Esophagus (tissue), 2 donors: ENCODE measurements around the gene DYRK4. TPM values are rescaled to one million over a fixed set of nuclear protein-coding genes. Genes with fewer than 3 reads are reported as not detected.
A peak's percentile ranks its signal among the peaks of the same experiment; 100 is the strongest.

Source experiments
- H3K27ac ChIP-seq, 2 donors: one replicate each; pipeline ENCODE4 v1.5.1; 2013; ENCODE audit warnings: low read depth in 2 of 2, mild to moderate bottlenecking in 2 of 2, inconsistent platforms in 1 of 2, low read length in 1 of 2, moderate library complexity in 1 of 2
- H3K27me3 ChIP-seq, 2 donors: one replicate each; pipeline ENCODE4 v1.6.1; 2013; ENCODE audit warnings: low read length in 2 of 2, control low read depth in 1 of 2, mild to moderate bottlenecking in 1 of 2; ENCODE audit not compliant: insufficient read depth in 2 of 2, control insufficient read depth in 1 of 2
- H3K36me3 ChIP-seq, 2 donors: one replicate each; pipeline ENCODE4 v1.6.1; 2013; ENCODE audit warnings: low read length in 1 of 2; ENCODE audit not compliant: control insufficient read depth in 2 of 2, insufficient read depth in 2 of 2
- H3K4me1 ChIP-seq, 2 donors: one replicate each; pipeline ENCODE4 v1.6.1; 2013; ENCODE audit warnings: low read length in 1 of 2; ENCODE audit not compliant: control insufficient read depth in 2 of 2, insufficient read depth in 2 of 2
- H3K4me3 ChIP-seq, 2 donors: one replicate each; pipeline ENCODE4 v1.5.1; 2013; ENCODE audit warnings: low read length in 2 of 2, mild to moderate bottlenecking in 2 of 2, low read depth in 1 of 2, moderate library complexity in 1 of 2
- H3K9me3 ChIP-seq, 2 donors: one replicate each; pipeline ENCODE4 v1.6.1; 2013; ENCODE audit warnings: mild to moderate bottlenecking in 2 of 2, low read depth in 1 of 2, low read length in 1 of 2, moderate library complexity in 1 of 2; ENCODE audit not compliant: control insufficient read depth in 2 of 2, insufficient read depth in 1 of 2
- WGBS, 2 donors: extraction: QIAGEN DNeasy Blood & Tissue Kit; methylation state at CpG; one replicate each; pipeline ENCODE4 v1.1.7; 2013; 5-methylcytosine and 5-hydroxymethylcytosine counted together
- polyA plus RNA-seq, 2 donors: library from polyadenylated mRNA; stranded (reverse); fragments of 200-250 nt; gene quantifications; one replicate each; pipeline ENCODE4 v1.2.3, GENCODE V29; 2013
- donor health status: healthy with polysubstance abuse.
- donor health status: Bipolar disorder and iron deficiency.

The DYRK4 gene
- polyA plus RNA-seq, 2 donors, result 27.1 to 34.7 TPM

- no peak overlapping the region for H3K27ac ChIP-seq
- H3K4me1 ChIP-seq, result no peaks in the 10 kb centered on the region
- H3K9me3 ChIP-seq, result no peaks in the 10 kb centered on the region
- no peaks in the 10 kb centered on the region for H3K36me3 ChIP-seq
- WGBS, 2 donors, result 82 to 90% methylated on average over 6 of the region's 6 CpGs
- H3K4me3 ChIP-seq, result no peak overlapping the region
- no peaks in the 10 kb centered on the region for H3K27me3 ChIP-seq
These were observed 81.7 kb downstream of the DYRK4 start for GRCh38 chr12:4643747-4644146.

- H3K9me3 ChIP-seq, result no peaks in the 10 kb centered on the region
- H3K4me1 ChIP-seq, result no peaks in the 10 kb centered on the region
- H3K36me3 ChIP-seq, result no peaks in the 10 kb centered on the region
- no peak overlapping the region for H3K27ac ChIP-seq
- 97% methylated on average over 1 of the region's 1 CpG for WGBS, 2 donors
- no peak overlapping the region for H3K4me3 ChIP-seq
- no peaks in the 10 kb centered on the region for H3K27me3 ChIP-seq
These were observed 83.0 kb downstream of the DYRK4 start for GRCh38 chr12:4645023-4645422.

GRCh38 chr12:4648104-4648500 lies 86.1 kb downstream of the DYRK4 start:
- H3K27me3 ChIP-seq, result no peaks in the 10 kb centered on the region

GRCh38 chr12:4648501-4649357 lies 86.7 kb downstream of the DYRK4 start, which contains the start of the genes AKAP3 and NDUFA9:
AKAP3 (minus strand) TSS chr12:4649051; CDS start chr12:4638196, 10,855 bp downstream.
NDUFA9 (plus strand) TSS chr12:4649114; CDS start chr12:4649127, 13 bp downstream.
- H3K27ac ChIP-seq, result peak within 1 kb of the TSS; percentile 77 to 92
- peak within 1 kb of the TSS; percentile 74 to 93 for H3K4me3 ChIP-seq
- H3K9me3 ChIP-seq, result no peaks in the 10 kb centered on the region
- H3K27me3 ChIP-seq, result no peaks in the 10 kb centered on the region
- H3K36me3 ChIP-seq, result no peaks in the 10 kb centered on the region
- 0 to 1% methylated on average over 39 of the region's 39 CpGs for WGBS, 2 donors
- H3K4me1 ChIP-seq, result no peaks in the 10 kb centered on the region

More at GRCh38 chr12:4648104-4648500, 86.1 kb downstream of the DYRK4 start:
- no peaks in the 10 kb centered on the region for H3K9me3 ChIP-seq
- no peaks in the 10 kb centered on the region for H3K4me1 ChIP-seq
- H3K36me3 ChIP-seq, result no peaks in the 10 kb centered on the region
- WGBS, 2 donors, result 26 to 39% methylated on average over 4 of the region's 4 CpGs
- H3K27ac ChIP-seq, result peak overlapping the region; percentile 77 to 92
- H3K4me3 ChIP-seq, result peak overlapping the region; percentile 74 to 93

GRCh38 chr12:4649358-4649661 lies 87.3 kb downstream of the DYRK4 start:
- Histone ChIP-seq H3K9me3 (no peaks in the 10 kb centered on the region), H3K4me1 (no peaks in the 10 kb centered on the region), H3K27ac (peak overlapping the region; percentile 77 to 92), H3K36me3 (peaks cover 0 to 2% of the 10 kb centered on the region in 2 donors), H3K27me3 (no peaks in the 10 kb centered on the region), H3K4me3 (peak overlapping the region; percentile 74 to 93)
- 0% methylated on average over 6 of the region's 6 CpGs for WGBS, 2 donors

GRCh38 chr12:4653257-4653656 lies 91.2 kb downstream of the DYRK4 start:
- peaks cover 0 to 9% of the 10 kb centered on the region in 2 donors for H3K36me3 ChIP-seq
- H3K27me3 ChIP-seq, result no peaks in the 10 kb centered on the region
- H3K9me3 ChIP-seq, result no peaks in the 10 kb centered on the region
- H3K4me3 ChIP-seq, result no peak overlapping the region
- no peak overlapping the region for H3K27ac ChIP-seq
- no peaks in the 10 kb centered on the region for H3K4me1 ChIP-seq

GRCh38 chr12:4653691-4654090 lies 91.7 kb downstream of the DYRK4 start:
- Histone ChIP-seq H3K27ac (no peak overlapping the region), H3K36me3 (peaks cover 0 to 9% of the 10 kb centered on the region in 2 donors), H3K27me3 (no peaks in the 10 kb centered on the region), H3K4me3 (no peak overlapping the region), H3K9me3 (no peaks in the 10 kb centered on the region), H3K4me1 (no peaks in the 10 kb centered on the region)
- WGBS, 2 donors, result 73 to 75% methylated on average over 2 of the region's 2 CpGs

Other genes with a start within 250 kb of the DYRK4 start
- 1 to 10 TPM; 2.4 to 5.3 TPM for gene TIGAR, start 241.0 kb upstream of the DYRK4 start, polyA plus RNA-seq
- gene FGF23, start 182.5 kb upstream of the DYRK4 start, polyA plus RNA-seq, result not detected
- not detected for gene FGF6, start 116.4 kb upstream of the DYRK4 start, polyA plus RNA-seq
- gene RAD51AP1, start 23.3 kb upstream of the DYRK4 start, polyA plus RNA-seq, result 1 to 10 TPM; 2.6 to 7.0 TPM
- gene AKAP3, start 86.8 kb downstream of the DYRK4 start, polyA plus RNA-seq, result under 1 TPM; 0.36 to 0.75 TPM
- 10 to 100 TPM; 43.5 to 69.3 TPM for gene NDUFA9, start 86.9 kb downstream of the DYRK4 start, polyA plus RNA-seq
- gene GALNT8, start 158.2 kb downstream of the DYRK4 start, polyA plus RNA-seq, result under 1 TPM; 0.05 to 0.08 TPM